ENCODE results near the gene SEPTIN3. TPM values are rescaled to one million over a fixed set of nuclear protein-coding genes. Genes with fewer than 3 reads are reported as not detected.

SEPTIN3 gene
- total RNA-seq, 1 experiment from 2014 or later: 3.9 TPM

GRCh38 chr22:42010778-42011177, 41.5 kb downstream of the SEPTIN3 start:
- no peaks in the 10 kb centered on the region for H3K4me1 ChIP-seq (ENCODE audit: control insufficient read depth, insufficient read depth, low read length)
- DNase-seq (ENCODE audit: low read depth, low spot score) (no peak), ATAC-seq (no peak)
- no peak overlapping the region for H3K4me3 ChIP-seq (ENCODE audit: low read depth in 2 of 2, low read length in 2 of 2)
- no peaks in the 10 kb centered on the region for H3K36me3 ChIP-seq (ENCODE audit: control insufficient read depth, insufficient read depth, low read length)
- no TSS peak for BruUV-seq (replicated peaks)
- POLR2A ChIA-PET: no interaction called here
- no peak overlapping the region for H3K27ac ChIP-seq (ENCODE audit: low read length)
- intact Hi-C loops (cut with micrococcal nuclease; ENCODE audit: unreplicated experiment) (no loop called here), in situ Hi-C loops (cut with HindIII; ENCODE audit: low pct_unique_long_range_greater_than_20kb, low sequenced_read_pairs) (no loop called here)
- H3K27me3 ChIP-seq (ENCODE audit: control insufficient read depth, insufficient read depth, low read length): no peaks in the 10 kb centered on the region
- H3K9me3 ChIP-seq (ENCODE audit: control insufficient read depth, insufficient read depth, low read depth, low read length): peaks cover 3% of the 10 kb centered on the region; the same call in 1 of the 2 replicates
- CTCF ChIA-PET: no interaction called here
- TF ChIP-seq SIN3A (IDR thresholded peaks at IDR 0.05; ENCODE audit: borderline replicate concordance, insufficient read depth, low read depth, low read length): no peak
- TF ChIP-seq REST (IDR thresholded peaks at IDR 0.05; ENCODE audit: insufficient read depth in 1 of 2, low read depth in 2 of 2, low read length in 1 of 2): no peak
- TF ChIP-seq CTCF (IDR thresholded peaks at IDR 0.05): no peak
- no peak for TF ChIP-seq TCF7L2 (IDR thresholded peaks at IDR 0.05; ENCODE audit: low read depth, low read length)
- TF ChIP-seq POLR2AphosphoS5 (IDR thresholded peaks at IDR 0.05; ENCODE audit: low read depth, low read length): no peak

GRCh38 chr22:42013385-42013784, 44.1 kb downstream of the SEPTIN3 start:
- no peak for DNase-seq (ENCODE audit: low read depth, low spot score)
- H3K4me1 ChIP-seq (ENCODE audit: control insufficient read depth, insufficient read depth, low read length): no peaks in the 10 kb centered on the region
- POLR2A ChIA-PET: no interaction called here
- H3K27ac ChIP-seq (ENCODE audit: low read length): no peak overlapping the region
- no TSS peak for BruUV-seq (replicated peaks)
- TF ChIP-seq SIN3A (IDR thresholded peaks at IDR 0.05; ENCODE audit: borderline replicate concordance, insufficient read depth, low read depth, low read length) (no peak), REST (IDR thresholded peaks at IDR 0.05; ENCODE audit: insufficient read depth in 1 of 2, low read depth in 2 of 2, low read length in 1 of 2) (no peak), TCF7L2 (IDR thresholded peaks at IDR 0.05; ENCODE audit: low read depth, low read length) (no peak), CTCF (IDR thresholded peaks at IDR 0.05) (no peak), POLR2AphosphoS5 (IDR thresholded peaks at IDR 0.05; ENCODE audit: low read depth, low read length) (no peak)
- H3K9me3 ChIP-seq (ENCODE audit: control insufficient read depth, insufficient read depth, low read depth, low read length): peaks cover 3% of the 10 kb centered on the region; the same call in 1 of the 2 replicates
- H3K4me3 ChIP-seq (ENCODE audit: low read depth in 2 of 2, low read length in 2 of 2): no peak overlapping the region
- in situ Hi-C loops (cut with HindIII; ENCODE audit: low pct_unique_long_range_greater_than_20kb, low sequenced_read_pairs): no loop called here
- H3K36me3 ChIP-seq (ENCODE audit: control insufficient read depth, insufficient read depth, low read length): no peaks in the 10 kb centered on the region
- CTCF ChIA-PET: no interaction called here
- intact Hi-C loops (cut with micrococcal nuclease; ENCODE audit: unreplicated experiment): no loop called here
- H3K27me3 ChIP-seq (ENCODE audit: control insufficient read depth, insufficient read depth, low read length): no peaks in the 10 kb centered on the region
- no peak for ATAC-seq
